HG02759 (cell line): ENCODE data around the gene SMIM35.

Source experiments
- ATAC-seq: cut with Tn5 transposase; IDR thresholded peaks from one replicate; pipeline ENCODE4 v1.9.1; 2021; ENCODE audit warnings: mild to moderate bottlenecking, moderate library complexity; ENCODE audit not compliant: unreplicated experiment

The SMIM35 gene

GRCh38 chr11:117969160-117969991, 117.4 kb downstream of the SMIM35 start:
- no peak for ATAC-seq

GRCh38 chr11:117966908-117967307, 119.9 kb downstream of the SMIM35 start:
- no peak for ATAC-seq

GRCh38 chr11:117962826-117963225, 123.9 kb downstream of the SMIM35 start:
- no peak for ATAC-seq

- ATAC-seq, result no peak
These were observed 124.9 kb downstream of the SMIM35 start for GRCh38 chr11:117961896-117962295.

GRCh38 chr11:117960406-117960805, 126.4 kb downstream of the SMIM35 start:
- no peak for ATAC-seq

- ATAC-seq, result no peak
These were observed 127.2 kb downstream of the SMIM35 start for GRCh38 chr11:117959438-117960149.

GRCh38 chr11:117958949-117959348, 127.8 kb downstream of the SMIM35 start:
- no peak for ATAC-seq
